AG09319 (cell line): ENCODE measurements around the gene LAMTOR4.

ENCODE experiments used
- DNase-seq: peaks from one replicate; pipeline ENCODE4 v3.0.0-alpha.2; 2010; ENCODE audit warnings: low read depth; ENCODE audit errors: extremely low read depth
- TF ChIP-seq, protein P1 (sequence below): IDR thresholded peaks from 2 replicates; pipeline ENCODE4 v1.5.1; 2011; ENCODE audit warnings: low read depth, mild to moderate bottlenecking, inconsistent platforms, low read length, moderate library complexity

LAMTOR4 gene

DNA sequence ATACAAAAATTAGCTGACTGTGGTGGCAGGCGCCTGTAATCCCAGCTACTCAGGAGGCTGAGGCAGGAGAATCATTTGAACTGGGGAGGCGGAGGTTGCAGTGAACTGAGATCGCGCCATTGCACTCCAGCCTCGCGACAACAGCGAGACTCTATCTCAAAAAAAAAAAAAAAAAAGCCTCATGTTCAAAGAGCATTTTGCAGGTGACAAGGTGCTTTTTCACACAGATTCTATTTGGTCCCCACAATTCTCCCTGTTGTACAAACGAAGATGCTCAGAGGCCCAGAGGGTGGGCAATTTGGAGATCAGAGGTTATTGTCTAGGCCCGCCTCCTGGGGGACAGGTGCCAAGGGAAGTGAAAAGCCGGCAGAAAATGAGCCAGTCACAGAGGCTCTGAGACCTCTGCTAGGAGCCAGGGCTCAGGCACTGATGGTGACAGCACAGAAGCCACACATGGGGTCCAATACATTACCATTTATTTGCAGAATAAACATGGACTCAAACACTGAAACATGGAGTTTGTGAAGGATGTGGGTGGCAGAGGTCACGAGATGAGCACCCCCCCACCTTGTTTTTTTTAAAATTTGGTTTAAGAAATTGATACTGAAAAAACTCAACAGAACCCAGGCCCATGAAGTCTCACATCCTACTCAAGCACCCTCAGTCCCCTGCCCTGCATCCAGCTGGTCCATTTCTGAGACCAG is 20.6 kb downstream of the LAMTOR4 start:
- TF ChIP-seq, protein P1, sequence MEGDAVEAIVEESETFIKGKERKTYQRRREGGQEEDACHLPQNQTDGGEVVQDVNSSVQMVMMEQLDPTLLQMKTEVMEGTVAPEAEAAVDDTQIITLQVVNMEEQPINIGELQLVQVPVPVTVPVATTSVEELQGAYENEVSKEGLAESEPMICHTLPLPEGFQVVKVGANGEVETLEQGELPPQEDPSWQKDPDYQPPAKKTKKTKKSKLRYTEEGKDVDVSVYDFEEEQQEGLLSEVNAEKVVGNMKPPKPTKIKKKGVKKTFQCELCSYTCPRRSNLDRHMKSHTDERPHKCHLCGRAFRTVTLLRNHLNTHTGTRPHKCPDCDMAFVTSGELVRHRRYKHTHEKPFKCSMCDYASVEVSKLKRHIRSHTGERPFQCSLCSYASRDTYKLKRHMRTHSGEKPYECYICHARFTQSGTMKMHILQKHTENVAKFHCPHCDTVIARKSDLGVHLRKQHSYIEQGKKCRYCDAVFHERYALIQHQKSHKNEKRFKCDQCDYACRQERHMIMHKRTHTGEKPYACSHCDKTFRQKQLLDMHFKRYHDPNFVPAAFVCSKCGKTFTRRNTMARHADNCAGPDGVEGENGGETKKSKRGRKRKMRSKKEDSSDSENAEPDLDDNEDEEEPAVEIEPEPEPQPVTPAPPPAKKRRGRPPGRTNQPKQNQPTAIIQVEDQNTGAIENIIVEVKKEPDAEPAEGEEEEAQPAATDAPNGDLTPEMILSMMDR = no peak
- no peak for DNase-seq

DNA sequence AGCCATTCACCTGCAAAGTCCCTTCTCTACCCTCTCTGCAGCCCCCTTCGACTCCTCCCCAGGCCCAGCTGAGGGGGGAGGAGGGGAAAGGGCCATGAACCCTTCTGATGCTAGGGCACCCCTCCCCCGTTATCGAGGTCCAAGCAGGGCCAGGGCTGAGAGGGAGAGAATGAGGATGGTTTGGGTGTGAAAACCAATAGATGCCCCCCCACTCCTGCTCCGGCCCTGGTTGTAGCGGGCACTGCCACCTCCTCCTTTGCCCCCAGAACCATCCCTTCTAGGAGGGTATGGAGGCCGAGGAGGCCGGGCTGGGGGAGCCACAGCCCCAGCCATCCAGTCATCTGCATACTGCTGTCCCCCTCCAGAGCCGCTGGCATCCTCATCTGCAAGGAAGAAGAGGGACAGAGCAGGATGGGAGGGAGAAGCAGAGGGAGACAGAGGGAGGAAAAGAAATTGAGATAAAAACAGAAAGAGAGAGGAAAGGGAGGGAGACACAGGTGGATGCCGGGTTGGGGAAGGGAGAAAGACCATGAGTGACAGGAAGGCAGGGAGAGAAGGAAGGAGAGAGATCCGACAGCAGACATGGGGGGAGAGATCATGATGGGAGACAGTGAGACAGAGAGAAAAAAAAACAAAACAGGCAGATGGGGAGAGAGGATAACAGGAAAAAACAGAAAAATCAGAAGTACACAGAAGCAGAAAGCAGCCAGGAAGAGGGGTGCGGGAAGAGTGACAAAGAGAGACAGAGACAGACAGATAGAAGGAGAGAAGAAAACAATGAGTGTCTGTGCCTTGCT is 21.6 kb downstream of the LAMTOR4 start:
- TF ChIP-seq, protein P1 = no peak
- DNase-seq = no peak

DNA sequence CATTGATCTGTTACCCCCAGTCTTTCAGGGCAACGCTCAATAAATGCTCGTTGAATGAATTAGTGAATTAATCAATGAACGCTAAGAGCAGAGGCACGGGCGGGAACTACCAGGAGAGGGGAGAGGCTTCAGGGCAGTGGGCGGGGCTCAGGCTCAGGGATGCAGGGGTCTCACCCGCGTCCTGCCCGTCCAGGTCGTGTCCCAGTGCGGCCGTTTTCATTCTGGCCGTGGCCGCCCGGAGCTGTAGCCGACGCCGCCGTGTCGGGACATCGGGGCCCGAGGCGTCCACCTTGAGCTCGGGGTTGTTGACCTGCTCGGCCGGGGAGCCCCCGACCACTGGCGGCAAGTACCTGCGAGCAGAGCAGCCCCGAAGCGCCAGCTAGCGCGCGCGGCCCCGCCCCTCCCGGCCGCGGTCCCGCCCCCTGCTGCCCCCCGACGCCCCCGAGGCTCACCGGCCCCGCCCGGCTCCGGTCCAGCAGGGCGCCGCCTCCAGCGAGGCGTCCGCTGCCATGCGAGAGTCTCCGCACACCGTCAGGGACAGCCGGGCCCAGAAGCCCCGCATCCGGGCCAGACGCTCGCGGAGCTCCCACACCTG is 22.5 kb downstream of the LAMTOR4 start:
- no peak for DNase-seq
- TF ChIP-seq, protein P1 = no peak

- TF ChIP-seq, protein P1 = no peak
- DNase-seq = no peak
Measured at GRCh38 chr7:100171840-100172239, 23.1 kb downstream of the LAMTOR4 start.

- no peak for DNase-seq
Measured at GRCh38 chr7:100173806-100174495, 25.2 kb downstream of the LAMTOR4 start.

GRCh38 chr7:100174582-100174981 is 25.9 kb downstream of the LAMTOR4 start:
- TF ChIP-seq, protein P1 = no peak
- no peak for DNase-seq

More at GRCh38 chr7:100173806-100174495, 25.2 kb downstream of the LAMTOR4 start:
- TF ChIP-seq, protein P1 = no peak
